ENCODE data around the gene PCK2.

DNA sequence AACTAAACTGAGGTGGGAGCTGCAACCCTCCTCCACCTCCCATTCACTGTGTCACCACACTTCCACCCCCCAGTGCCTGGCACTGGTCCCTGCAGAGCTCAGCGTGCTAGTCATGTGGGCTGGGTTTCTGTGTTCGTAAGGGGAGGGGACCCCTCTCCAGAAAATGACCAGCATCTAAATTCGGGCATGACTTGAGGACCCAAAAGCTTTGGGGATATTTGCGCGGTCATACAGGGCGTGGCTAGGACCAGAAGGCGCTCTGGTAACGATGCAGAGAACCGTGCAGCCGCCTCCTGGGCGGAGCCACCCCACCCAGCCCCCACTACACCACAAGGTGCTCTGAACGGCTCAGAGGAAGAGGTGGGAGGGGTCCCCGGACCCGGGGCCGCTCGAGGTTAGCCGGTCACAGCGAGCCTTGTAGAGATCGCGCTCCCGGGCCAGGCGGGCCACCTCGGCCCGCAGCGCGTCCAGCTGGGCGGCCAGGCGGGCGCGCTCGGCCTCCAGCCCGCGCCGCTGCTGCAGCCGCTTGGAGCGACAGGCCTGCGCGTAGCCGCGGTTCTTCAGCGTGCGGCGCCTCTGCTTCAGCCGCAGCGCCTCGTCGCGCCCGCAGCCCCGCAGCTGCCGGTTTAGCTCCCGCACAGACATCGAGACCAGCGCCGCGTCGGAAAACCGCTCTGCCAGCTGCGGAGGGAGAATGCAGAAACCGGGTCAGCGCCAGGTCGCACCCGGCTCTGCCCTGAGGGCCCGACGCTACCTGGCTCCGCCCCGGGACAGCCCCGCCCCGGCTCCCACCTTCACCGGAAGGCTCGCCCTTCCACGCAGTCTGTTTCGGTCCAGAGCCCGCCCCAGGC lies 13.0 kb upstream of the PCK2 start:
- TF ChIP-seq, protein P1, sequence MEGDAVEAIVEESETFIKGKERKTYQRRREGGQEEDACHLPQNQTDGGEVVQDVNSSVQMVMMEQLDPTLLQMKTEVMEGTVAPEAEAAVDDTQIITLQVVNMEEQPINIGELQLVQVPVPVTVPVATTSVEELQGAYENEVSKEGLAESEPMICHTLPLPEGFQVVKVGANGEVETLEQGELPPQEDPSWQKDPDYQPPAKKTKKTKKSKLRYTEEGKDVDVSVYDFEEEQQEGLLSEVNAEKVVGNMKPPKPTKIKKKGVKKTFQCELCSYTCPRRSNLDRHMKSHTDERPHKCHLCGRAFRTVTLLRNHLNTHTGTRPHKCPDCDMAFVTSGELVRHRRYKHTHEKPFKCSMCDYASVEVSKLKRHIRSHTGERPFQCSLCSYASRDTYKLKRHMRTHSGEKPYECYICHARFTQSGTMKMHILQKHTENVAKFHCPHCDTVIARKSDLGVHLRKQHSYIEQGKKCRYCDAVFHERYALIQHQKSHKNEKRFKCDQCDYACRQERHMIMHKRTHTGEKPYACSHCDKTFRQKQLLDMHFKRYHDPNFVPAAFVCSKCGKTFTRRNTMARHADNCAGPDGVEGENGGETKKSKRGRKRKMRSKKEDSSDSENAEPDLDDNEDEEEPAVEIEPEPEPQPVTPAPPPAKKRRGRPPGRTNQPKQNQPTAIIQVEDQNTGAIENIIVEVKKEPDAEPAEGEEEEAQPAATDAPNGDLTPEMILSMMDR (conservative IDR thresholded peaks at IDR 0.05; ENCODE audit: low read length) = no peak
- no peak for TF ChIP-seq EZH2phosphoT487 (IDR thresholded peaks at IDR 0.05; ENCODE audit: borderline replicate concordance)

Data from Loucy (cell line).